OCI-LY1 (cell line): ENCODE data around the gene DEPDC1B.

Experiments used
- H2AFZ ChIP-seq: fragments of 200-600 bp; sonication (generic), shearing (Covaris generic); 2 replicates; pipeline ENCODE4 v1.6.0; 2014; ENCODE audit warnings: antibody characterized with exemption, mild to moderate bottlenecking, low read length
- H3F3A ChIP-seq: fragments of 200-600 bp; sonication (generic), shearing (Covaris generic); 2 replicates; pipeline ENCODE4 v1.6.0; 2014; ENCODE audit warnings: mild to moderate bottlenecking, antibody characterized with exemption, low read length, moderate library complexity; ENCODE audit not compliant: insufficient read depth
- H3K27ac ChIP-seq: fragments of 200-600 bp; sonication (generic); 2 replicates; pipeline ENCODE4 v1.5.1; 2014; ENCODE audit warnings: low read length, mixed run types, mild to moderate bottlenecking, low read depth; ENCODE audit not compliant: poor library complexity, severe bottlenecking
- H3K27me3 ChIP-seq: fragments of 200-600 bp; sonication (generic); 2 replicates; pipeline ENCODE4 v1.6.0; 2014; ENCODE audit warnings: antibody characterized with exemption, mild to moderate bottlenecking, low read length, moderate library complexity; ENCODE audit not compliant: insufficient read depth
- H3K36me3 ChIP-seq: fragments of 200-600 bp; sonication (generic); 2 replicates; pipeline ENCODE4 v1.6.1; 2014; ENCODE audit warnings: mild to moderate bottlenecking, antibody characterized with exemption, low read length, moderate library complexity, mixed read lengths; ENCODE audit not compliant: insufficient read depth
- H3K4me1 ChIP-seq: fragments of 200-600 bp; sonication (generic); 2 replicates; pipeline ENCODE4 v1.5.1; 2014; ENCODE audit warnings: mild to moderate bottlenecking, low read length, moderate library complexity; ENCODE audit not compliant: insufficient read depth, severe bottlenecking
- H3K4me2 ChIP-seq: fragments of 200-600 bp; sonication (generic), shearing (Covaris generic); 2 replicates; pipeline ENCODE4 v1.6.1; 2014; ENCODE audit warnings: low read length
- H3K4me3 ChIP-seq: fragments of 200-600 bp; sonication (generic); 2 replicates; pipeline ENCODE4 v1.5.1; 2014; ENCODE audit warnings: low read length, low read depth, mild to moderate bottlenecking, mixed read lengths; ENCODE audit not compliant: poor library complexity, severe bottlenecking
- H3K79me2 ChIP-seq: fragments of 200-600 bp; shearing (Covaris generic); 2 replicates; pipeline ENCODE4 v1.6.1; 2016; ENCODE audit warnings: mixed run types, low read length, mixed read lengths; ENCODE audit not compliant: insufficient read depth
- H3K9ac ChIP-seq: fragments of 200-600 bp; sonication (generic), shearing (Covaris generic); 2 replicates; pipeline ENCODE4 v1.6.1; 2014; ENCODE audit warnings: mild to moderate bottlenecking, low read length, mixed read lengths
- H3K9me2 ChIP-seq: fragments of 200-600 bp; sonication (generic), shearing (Covaris generic); 2 replicates; pipeline ENCODE4 v1.6.1; 2014; ENCODE audit warnings: low read depth, mild to moderate bottlenecking, low read length, mixed read lengths
- H3K9me3 ChIP-seq: fragments of 200-600 bp; shearing (Covaris generic); 2 replicates; pipeline ENCODE4 v1.6.1; 2014; ENCODE audit warnings: low read length, mixed read lengths
- H4K20me1 ChIP-seq: fragments of 200-600 bp; sonication (generic), shearing (Covaris generic); 2 replicates; pipeline ENCODE4 v1.6.0; 2016; ENCODE audit warnings: mild to moderate bottlenecking, low read length; ENCODE audit not compliant: insufficient read depth
- EZH2 ChIP-seq: fragments of 200-600 bp; sonication (generic), shearing (Covaris generic); IDR thresholded peaks from 2 replicates; pipeline ENCODE4 v1.8.0; 2017; ENCODE audit warnings: borderline replicate concordance, mixed run types, mild to moderate bottlenecking, antibody characterized with exemption, low read length, moderate library complexity, mixed read lengths
- TF ChIP-seq, protein P1 (sequence below): fragments of 200-600 bp; sonication (generic), shearing (Covaris generic); IDR thresholded peaks from 2 replicates; pipeline ENCODE4 v1.5.1; 2017; ENCODE audit warnings: mild to moderate bottlenecking, antibody characterized with exemption, low read length, moderate library complexity, mixed read lengths

Gene DEPDC1B

DNA sequence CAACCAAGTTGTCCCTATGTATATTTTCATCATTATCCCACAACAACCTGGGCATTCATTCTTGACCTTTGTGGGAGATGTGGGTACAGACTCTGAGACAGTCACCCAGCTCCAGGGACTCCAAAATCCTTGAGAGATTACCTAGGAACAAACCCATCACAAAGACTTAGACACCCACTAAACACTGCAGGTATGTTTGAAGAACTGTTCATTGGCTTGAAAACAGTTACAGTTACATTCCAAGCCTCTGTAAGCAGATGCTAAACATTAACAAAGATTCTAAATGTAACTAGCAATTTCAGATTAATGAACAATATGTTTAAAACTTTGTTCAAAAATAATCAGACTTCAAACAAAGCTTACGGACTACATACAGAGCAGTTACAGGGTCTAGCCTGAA, 24.7 kb downstream of the DEPDC1B start:
- H3K27me3 ChIP-seq = no peaks in the 10 kb centered on the region
- H3K4me1 ChIP-seq = peaks cover 11% of the 10 kb centered on the region
- H3K36me3 ChIP-seq = no peaks in the 10 kb centered on the region
- no peaks in the 10 kb centered on the region for H3K9me2 ChIP-seq
- H3K4me2 ChIP-seq = no peak overlapping the region
- no peak for TF ChIP-seq EZH2
- TF ChIP-seq, protein P1, sequence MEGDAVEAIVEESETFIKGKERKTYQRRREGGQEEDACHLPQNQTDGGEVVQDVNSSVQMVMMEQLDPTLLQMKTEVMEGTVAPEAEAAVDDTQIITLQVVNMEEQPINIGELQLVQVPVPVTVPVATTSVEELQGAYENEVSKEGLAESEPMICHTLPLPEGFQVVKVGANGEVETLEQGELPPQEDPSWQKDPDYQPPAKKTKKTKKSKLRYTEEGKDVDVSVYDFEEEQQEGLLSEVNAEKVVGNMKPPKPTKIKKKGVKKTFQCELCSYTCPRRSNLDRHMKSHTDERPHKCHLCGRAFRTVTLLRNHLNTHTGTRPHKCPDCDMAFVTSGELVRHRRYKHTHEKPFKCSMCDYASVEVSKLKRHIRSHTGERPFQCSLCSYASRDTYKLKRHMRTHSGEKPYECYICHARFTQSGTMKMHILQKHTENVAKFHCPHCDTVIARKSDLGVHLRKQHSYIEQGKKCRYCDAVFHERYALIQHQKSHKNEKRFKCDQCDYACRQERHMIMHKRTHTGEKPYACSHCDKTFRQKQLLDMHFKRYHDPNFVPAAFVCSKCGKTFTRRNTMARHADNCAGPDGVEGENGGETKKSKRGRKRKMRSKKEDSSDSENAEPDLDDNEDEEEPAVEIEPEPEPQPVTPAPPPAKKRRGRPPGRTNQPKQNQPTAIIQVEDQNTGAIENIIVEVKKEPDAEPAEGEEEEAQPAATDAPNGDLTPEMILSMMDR = no peak
- no peaks in the 10 kb centered on the region for H4K20me1 ChIP-seq
- no peak overlapping the region for H3K27ac ChIP-seq
- H3F3A ChIP-seq = no peaks in the 10 kb centered on the region
- no peak overlapping the region for H2AFZ ChIP-seq
- peaks cover 7% of the 10 kb centered on the region; the same call in 1 of the 2 replicates for H3K79me2 ChIP-seq
- H3K4me3 ChIP-seq = no peak overlapping the region
- no peaks in the 10 kb centered on the region for H3K9me3 ChIP-seq
- no peak overlapping the region for H3K9ac ChIP-seq

DNA sequence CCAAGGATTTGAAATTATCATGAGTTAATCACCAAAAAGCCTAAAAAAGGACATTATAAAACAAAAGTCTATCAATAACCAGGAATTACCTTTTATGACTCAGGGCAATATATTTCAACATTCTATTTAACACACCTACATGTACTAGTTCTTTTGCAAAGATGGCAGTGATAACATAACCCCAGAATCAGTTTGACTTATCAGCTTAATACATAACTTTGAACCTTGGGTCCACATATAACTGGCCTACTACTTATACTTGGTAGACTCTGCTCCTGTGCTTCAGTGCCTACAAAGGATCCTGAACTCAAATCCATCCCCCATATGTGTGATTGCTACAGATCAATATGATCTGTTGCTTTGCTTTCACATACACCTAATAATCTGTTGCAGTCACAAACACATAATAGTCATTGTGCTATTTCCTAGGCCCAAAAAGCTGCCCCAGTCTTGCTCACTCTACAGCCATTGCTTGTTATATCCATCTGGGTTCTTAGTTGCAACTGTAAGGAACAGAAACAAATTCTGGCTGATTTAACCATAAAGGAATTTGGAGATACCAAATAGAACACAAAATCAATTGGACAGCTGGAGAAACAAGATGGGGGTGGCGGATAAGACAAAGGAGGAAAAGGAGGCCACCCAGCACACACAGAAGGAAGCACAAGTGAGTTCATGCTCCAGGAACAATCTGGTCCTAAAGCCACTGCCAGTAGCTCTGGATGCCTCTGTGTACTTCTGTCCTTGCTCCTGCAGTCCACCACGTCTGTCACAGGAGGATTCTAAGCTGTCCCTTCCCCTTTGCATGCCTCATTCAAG, 25.5 kb downstream of the DEPDC1B start:
- Histone ChIP-seq H4K20me1 (no peaks in the 10 kb centered on the region), H3K36me3 (no peaks in the 10 kb centered on the region), H3K27me3 (no peaks in the 10 kb centered on the region), H3K4me3 (no peak overlapping the region), H3K27ac (no peak overlapping the region), H3K79me2 (peaks cover 9% of the 10 kb centered on the region; the same call in 1 of the 2 replicates), H3K9ac (no peak overlapping the region), H3K9me2 (no peaks in the 10 kb centered on the region), H3K4me1 (peaks cover 11% of the 10 kb centered on the region), H3K4me2 (no peak overlapping the region), H3K9me3 (no peaks in the 10 kb centered on the region), H3F3A (no peaks in the 10 kb centered on the region), H2AFZ (no peak overlapping the region)
- TF ChIP-seq EZH2 = no peak

DNA sequence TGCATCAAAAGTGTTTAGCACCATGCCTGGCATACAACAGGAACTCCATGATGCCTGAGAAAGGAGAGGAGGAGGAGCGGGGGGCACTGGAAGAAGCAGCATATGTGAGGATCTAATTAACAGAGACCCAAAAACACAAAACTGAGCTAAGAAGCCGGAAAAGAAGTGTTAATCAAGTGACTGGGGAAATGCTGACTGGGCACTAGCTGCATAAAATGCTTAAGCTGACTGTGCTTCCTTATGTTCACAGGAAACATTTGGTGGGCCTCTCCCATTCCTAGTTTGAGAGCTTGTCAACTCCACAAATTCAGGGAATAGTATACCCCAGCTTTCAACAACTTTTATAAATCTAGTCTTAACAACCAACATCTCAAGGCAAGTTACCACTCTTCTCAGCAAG, 26.6 kb downstream of the DEPDC1B start:
- Histone ChIP-seq H3K4me2 (no peak overlapping the region), H3K4me3 (no peak overlapping the region), H3K27ac (no peak overlapping the region), H3K27me3 (no peaks in the 10 kb centered on the region), H3K4me1 (peaks cover 11% of the 10 kb centered on the region), H4K20me1 (no peaks in the 10 kb centered on the region), H3K36me3 (no peaks in the 10 kb centered on the region), H3K9me2 (no peaks in the 10 kb centered on the region), H3K9me3 (no peaks in the 10 kb centered on the region), H3F3A (no peaks in the 10 kb centered on the region), H2AFZ (no peak overlapping the region), H3K79me2 (peaks cover 15% of the 10 kb centered on the region; the same call in 1 of the 2 replicates), H3K9ac (no peak overlapping the region)
- no peak for TF ChIP-seq EZH2
- TF ChIP-seq, protein P1 = no peak
